ENCODE measurements around the gene SORCS3. TPM values are rescaled to one million over a fixed set of nuclear protein-coding genes. Genes with fewer than 3 reads are reported as not detected.

Gene SORCS3
- total and polyA plus RNA-seq, 10 of the 15 experiments (the other 5 are each of a cell fraction or from before 2014, with no cell fraction given): 0.01 to 0.04 (median 0.02) TPM; not detected in 7

DNA sequence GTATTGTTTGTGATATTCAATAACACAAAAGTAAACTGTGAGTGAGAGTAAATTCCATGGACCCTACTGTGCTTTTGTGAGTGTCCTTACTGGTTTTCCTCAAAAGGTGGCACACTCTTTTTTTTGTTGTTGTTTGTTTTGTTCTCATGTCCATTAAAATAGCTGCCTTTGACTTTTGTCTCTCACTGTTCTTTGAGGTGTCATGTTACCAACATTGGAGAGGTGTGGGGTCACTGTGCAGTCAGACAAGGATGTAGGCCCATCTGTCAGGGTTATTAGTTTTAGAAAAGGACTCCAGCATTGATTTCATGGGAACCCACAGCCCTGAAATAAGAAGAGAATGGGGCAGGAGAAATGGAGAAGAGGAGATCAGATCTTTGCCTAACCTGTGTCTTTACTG, 383.1 kb downstream of the SORCS3 start (continued):
- TF ChIP-seq RUNX3 (IDR thresholded peaks at IDR 0.05; ENCODE audit: low read length) (no peak), MEF2B (IDR thresholded peaks at IDR 0.05; ENCODE audit: partially characterized antibody, poor library complexity, severe bottlenecking) (no peak), CBX3 (IDR thresholded peaks at IDR 0.05; ENCODE audit: borderline replicate concordance, low read depth) (no peak), EGR1 (IDR thresholded peaks at IDR 0.05; ENCODE audit: borderline replicate concordance in 1 of 2, low read depth in 2 of 2, low read length in 2 of 2) (no peak)
- TF ChIP-seq, protein P1, sequence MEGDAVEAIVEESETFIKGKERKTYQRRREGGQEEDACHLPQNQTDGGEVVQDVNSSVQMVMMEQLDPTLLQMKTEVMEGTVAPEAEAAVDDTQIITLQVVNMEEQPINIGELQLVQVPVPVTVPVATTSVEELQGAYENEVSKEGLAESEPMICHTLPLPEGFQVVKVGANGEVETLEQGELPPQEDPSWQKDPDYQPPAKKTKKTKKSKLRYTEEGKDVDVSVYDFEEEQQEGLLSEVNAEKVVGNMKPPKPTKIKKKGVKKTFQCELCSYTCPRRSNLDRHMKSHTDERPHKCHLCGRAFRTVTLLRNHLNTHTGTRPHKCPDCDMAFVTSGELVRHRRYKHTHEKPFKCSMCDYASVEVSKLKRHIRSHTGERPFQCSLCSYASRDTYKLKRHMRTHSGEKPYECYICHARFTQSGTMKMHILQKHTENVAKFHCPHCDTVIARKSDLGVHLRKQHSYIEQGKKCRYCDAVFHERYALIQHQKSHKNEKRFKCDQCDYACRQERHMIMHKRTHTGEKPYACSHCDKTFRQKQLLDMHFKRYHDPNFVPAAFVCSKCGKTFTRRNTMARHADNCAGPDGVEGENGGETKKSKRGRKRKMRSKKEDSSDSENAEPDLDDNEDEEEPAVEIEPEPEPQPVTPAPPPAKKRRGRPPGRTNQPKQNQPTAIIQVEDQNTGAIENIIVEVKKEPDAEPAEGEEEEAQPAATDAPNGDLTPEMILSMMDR (IDR thresholded peaks at IDR 0.05 in 2 of 3, conservative IDR thresholded peaks at IDR 0.05 in 1 of 3; ENCODE audit: control insufficient read depth in 2 of 3, extremely low read depth in 1 of 3, insufficient read depth in 1 of 3, low read depth in 3 of 3, low read length in 3 of 3): no peak

DNA sequence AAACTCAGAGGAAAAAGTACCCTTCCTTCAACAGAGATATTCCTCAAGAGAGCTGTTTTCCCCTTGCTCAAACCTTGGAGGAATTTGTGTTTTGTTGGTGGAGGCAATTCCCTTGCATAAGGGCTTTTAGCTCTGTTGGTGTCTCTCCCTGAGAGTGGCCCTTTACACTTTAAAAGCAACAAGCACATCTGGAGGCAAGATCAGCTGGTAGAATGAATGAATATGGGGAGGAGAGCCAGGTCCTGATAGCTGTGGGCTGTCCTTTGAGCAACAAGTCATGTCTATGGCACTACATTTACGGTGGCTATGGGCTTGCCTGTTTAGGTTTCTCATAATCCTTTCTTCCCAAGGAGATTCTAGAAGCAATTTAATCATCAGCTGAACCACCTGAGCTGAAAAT, 384.0 kb downstream of the SORCS3 start:
- ChIA-PET RAD21 (ENCODE audit: unreplicated experiment) (no interaction called here), SMC1A (ENCODE audit: uncharacterized antibody, unreplicated experiment) (interaction anchor here (0.6 to 0.9 kb wide), 2 partner anchors 21 to 228 kb away, joined by 3 read pairs; no protein-coding TSS in a partner anchor), CTCF (no interaction called here), POLR2A (no interaction called here)
- DNase-seq (ENCODE audit: low read depth, low spot score) (no peak), ATAC-seq (no peak), FAIRE-seq (no peak)
- Histone ChIP-seq H4K20me1 (ENCODE audit: control insufficient read depth, insufficient read depth) (no peaks in the 10 kb centered on the region), H2AFZ (ENCODE audit: control insufficient read depth, low read depth, low read length) (no peak overlapping the region), H3K27ac (ENCODE audit: control insufficient read depth, insufficient read depth) (no peak overlapping the region), H3K4me2 (ENCODE audit: control insufficient read depth, insufficient read depth) (no peak overlapping the region), H3K9ac (ENCODE audit: control insufficient read depth, insufficient read depth, low read length) (no peak overlapping the region), H3K27me3 (replicated peaks in 1 of 2; ENCODE audit: control insufficient read depth in 2 of 2, insufficient read depth in 2 of 2, low read length in 1 of 2) (no peaks in the 10 kb centered on the region; a peak in 1 of 4 replicates), H3K4me1 (ENCODE audit: control insufficient read depth, insufficient read depth, low read length) (no peaks in the 10 kb centered on the region), H3K4me3 (no peak overlapping the region), H3K79me2 (ENCODE audit: control insufficient read depth, insufficient read depth, low read length) (no peaks in the 10 kb centered on the region), H3K36me3 (ENCODE audit: control insufficient read depth in 2 of 2, insufficient read depth in 2 of 2, low read length in 1 of 2) (no peaks in the 10 kb centered on the region), H3K9me3 (replicated peaks; ENCODE audit: control insufficient read depth, insufficient read depth, low read length) (no peaks in the 10 kb centered on the region)
- intact Hi-C loops (cut with micrococcal nuclease; ENCODE audit: unreplicated experiment) (no loop called here), in situ Hi-C loops (cut with MboI) (no loop called here)
- BruUV-seq (replicated peaks): no TSS peak
- WGBS (ENCODE audit: insufficient coverage, insufficient replicate concordance, low lambda C conversion rate, missing lambda C conversion rate): 30% methylated on average over 1 of the region's 1 CpG
- TF ChIP-seq MXI1 (IDR thresholded peaks at IDR 0.05; ENCODE audit: low read depth, low read length) (no peak), EGR1 (IDR thresholded peaks at IDR 0.05; ENCODE audit: borderline replicate concordance in 1 of 2, low read depth in 2 of 2, low read length in 2 of 2) (no peak), MTA2 (IDR thresholded peaks at IDR 0.05; ENCODE audit: low read depth) (no peak)
- TF ChIP-seq, protein P2, sequence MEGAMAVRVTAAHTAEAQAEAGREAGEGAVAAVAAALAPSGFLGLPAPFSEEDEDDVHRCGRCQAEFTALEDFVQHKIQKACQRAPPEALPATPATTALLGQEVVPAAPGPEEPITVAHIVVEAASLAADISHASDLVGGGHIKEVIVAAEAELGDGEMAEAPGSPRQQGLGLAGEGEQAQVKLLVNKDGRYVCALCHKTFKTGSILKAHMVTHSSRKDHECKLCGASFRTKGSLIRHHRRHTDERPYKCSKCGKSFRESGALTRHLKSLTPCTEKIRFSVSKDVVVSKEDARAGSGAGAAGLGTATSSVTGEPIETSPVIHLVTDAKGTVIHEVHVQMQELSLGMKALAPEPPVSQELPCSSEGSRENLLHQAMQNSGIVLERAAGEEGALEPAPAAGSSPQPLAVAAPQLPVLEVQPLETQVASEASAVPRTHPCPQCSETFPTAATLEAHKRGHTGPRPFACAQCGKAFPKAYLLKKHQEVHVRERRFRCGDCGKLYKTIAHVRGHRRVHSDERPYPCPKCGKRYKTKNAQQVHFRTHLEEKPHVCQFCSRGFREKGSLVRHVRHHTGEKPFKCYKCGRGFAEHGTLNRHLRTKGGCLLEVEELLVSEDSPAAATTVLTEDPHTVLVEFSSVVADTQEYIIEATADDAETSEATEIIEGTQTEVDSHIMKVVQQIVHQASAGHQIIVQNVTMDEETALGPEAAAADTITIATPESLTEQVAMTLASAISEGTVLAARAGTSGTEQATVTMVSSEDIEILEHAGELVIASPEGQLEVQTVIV (IDR thresholded peaks at IDR 0.05; ENCODE audit: borderline replicate concordance, partially characterized antibody): no peak

Data from GM12878 (cell line).